HG02885 (cell line): Measurements from ENCODE around the gene ACRV1.
A peak's percentile ranks its signal among the peaks of the same experiment; 100 is the strongest.

Experiments used
- ATAC-seq: cut with Tn5 transposase; IDR thresholded peaks from one replicate; pipeline ENCODE4 v1.9.1; 2021; ENCODE audit warnings: mild to moderate bottlenecking; ENCODE audit not compliant: unreplicated experiment, poor library complexity

ACRV1 gene

GRCh38 chr11:125662689-125663088 is 18.0 kb downstream of the ACRV1 start:
- ATAC-seq: no peak

GRCh38 chr11:125649465-125650166 is 31.0 kb downstream of the ACRV1 start:
- ATAC-seq: no peak

GRCh38 chr11:125645871-125646270 is 34.8 kb downstream of the ACRV1 start:
- no peak for ATAC-seq

- ATAC-seq: no peak
Observed at GRCh38 chr11:125638315-125638714, 42.3 kb downstream of the ACRV1 start.

GRCh38 chr11:125637840-125638239 is 42.8 kb downstream of the ACRV1 start:
- no peak for ATAC-seq

- ATAC-seq: no peak
Observed at GRCh38 chr11:125627236-125627910, 53.3 kb downstream of the ACRV1 start.

- ATAC-seq: peak; percentile 31
Observed at GRCh38 chr11:125626288-125626950, 54.2 kb downstream of the ACRV1 start.

- ATAC-seq: peak; percentile 87
Observed at GRCh38 chr11:125625630-125626287, 54.9 kb downstream of the ACRV1 start.

GRCh38 chr11:125625225-125625629 is 55.4 kb downstream of the ACRV1 start:
- no peak for ATAC-seq

- no peak for ATAC-seq
Observed at GRCh38 chr11:125624756-125625213, 55.9 kb downstream of the ACRV1 start, which contains the start of gene CHEK1. Gene CHEK1 (plus strand): TSS chr11:125625163. CDS start chr11:125626769, 1,606 bp downstream.

- ATAC-seq: no peak
Observed at GRCh38 chr11:125623064-125623463, 57.6 kb downstream of the ACRV1 start.

GRCh38 chr11:125621995-125622394 is 58.7 kb downstream of the ACRV1 start:
- ATAC-seq: no peak
